Suprapubic skin (tissue), 4 donors: ENCODE data around the gene ZMYND10. TPM values are rescaled to one million over a fixed set of nuclear protein-coding genes. Genes with fewer than 3 reads are reported as not detected.

Experiments used
- DNase-seq, 2 donors: peaks; one replicate each; pipeline ENCODE4 v3.0.0-alpha.2; 2019; ENCODE audit warnings: low spot score in 2 of 2
- H3K27ac ChIP-seq: fragments of 200-600 bp; sonication (generic); one replicate; pipeline ENCODE4 v1.5.1; 2019
- H3K27me3 ChIP-seq: fragments of 200-600 bp; sonication (generic); one replicate; pipeline ENCODE4 v1.5.1; 2019
- H3K36me3 ChIP-seq: fragments of 200-600 bp; sonication (generic); one replicate; pipeline ENCODE4 v1.5.1; 2019
- H3K4me1 ChIP-seq: fragments of 200-600 bp; sonication (generic); one replicate; pipeline ENCODE4 v1.5.1; 2019
- H3K4me3 ChIP-seq: fragments of 200-600 bp; sonication (generic); one replicate; pipeline ENCODE4 v1.5.1; 2019; ENCODE audit warnings: mild to moderate bottlenecking
- H3K9me3 ChIP-seq: fragments of 200-600 bp; sonication (generic); one replicate; pipeline ENCODE4 v1.5.1; 2019
- EP300 ChIP-seq: sonication (generic); formaldehyde crosslinking; IDR thresholded peaks from one replicate; pipeline ENCODE4 v1.6.1; 2017; ENCODE audit warnings: antibody characterized with exemption
- POLR2A ChIP-seq, 2 donors: fragments of 450-650 bp; IDR thresholded peaks; one replicate each; pipeline ENCODE4 v1.6.1; 2017; ENCODE audit warnings: antibody characterized with exemption in 2 of 2, mild to moderate bottlenecking in 2 of 2, moderate library complexity in 2 of 2
- POLR2AphosphoS5 ChIP-seq, 3 donors: sonication (generic); formaldehyde crosslinking; IDR thresholded peaks; one replicate each; pipeline ENCODE4 v1.6.1; 2017; ENCODE audit warnings: antibody characterized with exemption in 3 of 3
- WGBS: methylation state at CpG from one replicate; pipeline ENCODE4 v1.1.5; 2018; 5-methylcytosine and 5-hydroxymethylcytosine counted together
- total RNA-seq, 4 donors: library from RNA; depleted of rRNA; stranded (reverse); fragments of >200 nt; gene quantifications; one replicate each; pipeline ENCODE4 v1.1.0, GENCODE V29; 2016
- TF ChIP-seq, protein P1 (sequence below), 2 donors: fragments of 200-600 bp in 1 of 2; fragments of 450-650 bp in 1 of 2; sonication (generic) in 1 of 2; IDR thresholded peaks; one replicate each; pipeline ENCODE4 v1.5.1; 2016 to 2019; ENCODE audit warnings: antibody characterized with exemption in 2 of 2, mild to moderate bottlenecking in 1 of 2, moderate library complexity in 1 of 2

The ZMYND10 gene
- total RNA-seq, 4 donors from 2014 or later = 1.6 to 4.7 (median 1.9) TPM; not detected in 1

DNA sequence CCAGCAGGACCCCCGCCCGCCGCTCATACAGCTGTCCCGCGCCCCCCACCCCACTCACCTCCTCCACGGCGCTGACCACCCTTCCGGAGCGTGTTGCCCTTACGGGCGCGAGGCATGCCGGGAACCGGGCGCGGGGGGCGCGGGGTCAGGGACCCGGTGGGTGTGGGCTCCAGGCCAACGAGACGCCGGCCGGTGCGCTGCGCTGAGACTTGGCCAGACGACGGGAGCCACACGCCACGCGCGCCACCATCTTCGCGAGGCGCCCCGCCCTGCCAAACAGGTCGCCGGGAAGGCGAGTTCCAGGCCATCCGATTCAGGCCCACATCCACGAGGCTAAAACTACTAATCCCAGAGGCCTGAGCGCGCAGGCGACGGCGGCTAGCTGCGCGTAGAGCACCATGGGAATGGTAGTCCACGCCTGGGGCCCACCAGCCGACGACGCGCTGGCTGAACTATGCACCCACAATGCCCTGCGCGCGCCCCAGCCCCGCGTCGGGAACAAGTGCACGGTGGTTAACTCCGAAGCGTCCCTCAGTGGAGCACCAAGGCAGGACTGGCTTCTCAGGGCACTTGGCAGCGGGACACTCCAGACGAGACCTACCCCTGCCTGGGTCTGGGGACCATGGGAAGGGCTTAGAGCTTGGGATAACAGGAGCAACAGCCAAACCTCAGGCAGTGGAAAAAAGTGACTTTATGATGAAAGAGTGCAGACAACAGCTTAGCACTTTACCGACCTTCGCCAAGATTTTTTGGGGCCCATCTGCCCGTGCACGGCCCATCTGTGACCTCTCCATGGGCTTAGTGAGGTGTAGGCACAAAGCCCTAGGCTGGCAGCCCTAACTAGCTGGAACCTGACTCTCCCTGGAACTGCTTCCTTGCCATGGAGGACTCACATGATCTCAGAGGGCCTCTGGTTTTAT lies 53.1 kb downstream of the ZMYND10 start, which contains the start of gene IFRD2:
TSS of gene IFRD2 (minus strand) at position 271 of the 920 bp plus-strand sequence. CDS start at position 116, 155 bp downstream.
- Histone ChIP-seq H3K36me3 (peaks cover 40% of the 10 kb centered on the region), H3K4me3 (peak within 1 kb of the TSS; percentile 85), H3K27ac (peak within 1 kb of the TSS; percentile 89), H3K27me3 (no peaks in the 10 kb centered on the region), H3K9me3 (no peaks in the 10 kb centered on the region), H3K4me1 (peaks cover 26% of the 10 kb centered on the region)
- WGBS = no CpG with 5 or more reads among the region's 67 CpGs
- TF ChIP-seq, protein P1, sequence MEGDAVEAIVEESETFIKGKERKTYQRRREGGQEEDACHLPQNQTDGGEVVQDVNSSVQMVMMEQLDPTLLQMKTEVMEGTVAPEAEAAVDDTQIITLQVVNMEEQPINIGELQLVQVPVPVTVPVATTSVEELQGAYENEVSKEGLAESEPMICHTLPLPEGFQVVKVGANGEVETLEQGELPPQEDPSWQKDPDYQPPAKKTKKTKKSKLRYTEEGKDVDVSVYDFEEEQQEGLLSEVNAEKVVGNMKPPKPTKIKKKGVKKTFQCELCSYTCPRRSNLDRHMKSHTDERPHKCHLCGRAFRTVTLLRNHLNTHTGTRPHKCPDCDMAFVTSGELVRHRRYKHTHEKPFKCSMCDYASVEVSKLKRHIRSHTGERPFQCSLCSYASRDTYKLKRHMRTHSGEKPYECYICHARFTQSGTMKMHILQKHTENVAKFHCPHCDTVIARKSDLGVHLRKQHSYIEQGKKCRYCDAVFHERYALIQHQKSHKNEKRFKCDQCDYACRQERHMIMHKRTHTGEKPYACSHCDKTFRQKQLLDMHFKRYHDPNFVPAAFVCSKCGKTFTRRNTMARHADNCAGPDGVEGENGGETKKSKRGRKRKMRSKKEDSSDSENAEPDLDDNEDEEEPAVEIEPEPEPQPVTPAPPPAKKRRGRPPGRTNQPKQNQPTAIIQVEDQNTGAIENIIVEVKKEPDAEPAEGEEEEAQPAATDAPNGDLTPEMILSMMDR (IDR thresholded peaks at IDR 0.05) = no peak
- TF ChIP-seq POLR2A (IDR thresholded peaks at IDR 0.05) (no peak), POLR2AphosphoS5 (IDR thresholded peaks at IDR 0.05) (peak; percentile 43 to 93 (median 89)), EP300 (peak; percentile 16)
- peak; percentile 97 to 98 for DNase-seq

Other genes with a start within 250 kb of the ZMYND10 start
- gene SEMA3F, start 190.4 kb downstream of the ZMYND10 start, total RNA-seq = 100 to 1,000 TPM; 123 to 188 (median 130) TPM
- under 1 TPM in 1 of 4 donors, not detected in 3; 0.64 TPM for gene GNAT1, start 154.1 kb downstream of the ZMYND10 start, total RNA-seq
- gene SLC38A3, start 140.5 kb downstream of the ZMYND10 start, total RNA-seq = 1 to 10 TPM in 2 of 4 donors, under 1 TPM in 2; 0.25 to 2.2 (median 1.00) TPM
- 10 to 100 TPM; 70.9 to 91.3 (median 76.7) TPM for gene GNAI2, start 109.5 kb downstream of the ZMYND10 start, total RNA-seq
- 1 to 10 TPM; 2.9 to 5.2 (median 4.1) TPM for gene SEMA3B, start 76.6 kb downstream of the ZMYND10 start, total RNA-seq
- under 1 TPM in 1 of 4 donors, not detected in 3; 0.30 TPM for gene LSMEM2, start 66.6 kb downstream of the ZMYND10 start, total RNA-seq
- gene IFRD2, start 53.3 kb downstream of the ZMYND10 start, total RNA-seq = 10 to 100 TPM; 56.3 to 84.9 (median 75.2) TPM
- gene HYAL3, start 46.3 kb downstream of the ZMYND10 start, total RNA-seq = 1 to 10 TPM; 2.5 to 7.8 (median 6.1) TPM
- 10 to 100 TPM; 19.5 to 23.4 (median 20.3) TPM for gene NAA80, start 46.3 kb downstream of the ZMYND10 start, total RNA-seq
- 10 to 100 TPM; 19.5 to 31.0 (median 27.4) TPM for gene HYAL1, start 42.2 kb downstream of the ZMYND10 start, total RNA-seq
- 10 to 100 TPM; 47.7 to 87.0 (median 80.3) TPM for gene HYAL2, start 23.0 kb downstream of the ZMYND10 start, total RNA-seq
- gene TUSC2, start 17.5 kb downstream of the ZMYND10 start, total RNA-seq = 10 to 100 TPM; 12.8 to 21.7 (median 17.4) TPM
- 10 to 100 TPM; 33.9 to 63.3 (median 39.7) TPM for gene RASSF1, start 4.9 kb downstream of the ZMYND10 start, total RNA-seq
- 10 to 100 TPM; 16.5 to 35.6 (median 26.0) TPM for gene NPRL2, start 5.0 kb upstream of the ZMYND10 start, total RNA-seq
- 10 to 100 TPM; 12.8 to 29.8 (median 17.9) TPM for gene CYB561D2, start 5.1 kb upstream of the ZMYND10 start, total RNA-seq
- gene TMEM115, start 13.8 kb upstream of the ZMYND10 start, total RNA-seq = 10 to 100 TPM; 60.7 to 85.3 (median 70.2) TPM
- gene CACNA2D2, start 157.9 kb upstream of the ZMYND10 start, total RNA-seq = 1 to 10 TPM; 1.4 to 5.6 (median 1.7) TPM
- 1 to 10 TPM; 1.3 to 3.7 (median 2.2) TPM for gene C3orf18, start 222.0 kb upstream of the ZMYND10 start, total RNA-seq
- gene HEMK1, start 223.8 kb upstream of the ZMYND10 start, total RNA-seq = 10 to 100 TPM in 1 of 4 donors, 1 to 10 TPM in 3; 3.8 to 10.6 (median 8.4) TPM